Omental fat pad (tissue), 4 donors: ENCODE results near the gene ASIC1. TPM values are rescaled to one million over a fixed set of nuclear protein-coding genes. Genes with fewer than 3 reads are reported as not detected.

Experiments
- ATAC-seq: fragments of 150-250 bp; one replicate; pipeline ENCODE4 v1.9.1; 2016; ENCODE audit warnings: mild to moderate bottlenecking, moderate library complexity; ENCODE audit not compliant: low FRiP score
- DNase-seq: peaks from one replicate; pipeline ENCODE4 v3.0.0-alpha.2; 2019; ENCODE audit warnings: low spot score
- total RNA-seq, 4 donors: library from RNA; depleted of rRNA; stranded (reverse); fragments of >200 nt; gene quantifications; one replicate each; pipeline ENCODE4 v1.1.0, GENCODE V29; 2016
- TF ChIP-seq, protein P1 (sequence below), 3 donors: fragments of 450-650 bp; IDR thresholded peaks; one replicate each; pipeline ENCODE4 v1.5.1; 2016 to 2017; ENCODE audit warnings: antibody characterized with exemption in 3 of 3, mild to moderate bottlenecking in 3 of 3, moderate library complexity in 2 of 3

The ASIC1 gene
- total RNA-seq, 4 donors from 2014 or later: 0.69 to 3.8 (median 1.4) TPM

- TF ChIP-seq, protein P1, sequence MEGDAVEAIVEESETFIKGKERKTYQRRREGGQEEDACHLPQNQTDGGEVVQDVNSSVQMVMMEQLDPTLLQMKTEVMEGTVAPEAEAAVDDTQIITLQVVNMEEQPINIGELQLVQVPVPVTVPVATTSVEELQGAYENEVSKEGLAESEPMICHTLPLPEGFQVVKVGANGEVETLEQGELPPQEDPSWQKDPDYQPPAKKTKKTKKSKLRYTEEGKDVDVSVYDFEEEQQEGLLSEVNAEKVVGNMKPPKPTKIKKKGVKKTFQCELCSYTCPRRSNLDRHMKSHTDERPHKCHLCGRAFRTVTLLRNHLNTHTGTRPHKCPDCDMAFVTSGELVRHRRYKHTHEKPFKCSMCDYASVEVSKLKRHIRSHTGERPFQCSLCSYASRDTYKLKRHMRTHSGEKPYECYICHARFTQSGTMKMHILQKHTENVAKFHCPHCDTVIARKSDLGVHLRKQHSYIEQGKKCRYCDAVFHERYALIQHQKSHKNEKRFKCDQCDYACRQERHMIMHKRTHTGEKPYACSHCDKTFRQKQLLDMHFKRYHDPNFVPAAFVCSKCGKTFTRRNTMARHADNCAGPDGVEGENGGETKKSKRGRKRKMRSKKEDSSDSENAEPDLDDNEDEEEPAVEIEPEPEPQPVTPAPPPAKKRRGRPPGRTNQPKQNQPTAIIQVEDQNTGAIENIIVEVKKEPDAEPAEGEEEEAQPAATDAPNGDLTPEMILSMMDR (IDR thresholded peaks at IDR 0.05): peak in 2 of 3 donors; percentile 64 to 68
- DNase-seq (peak; percentile 64), ATAC-seq (peak; percentile 94)
Observed at GRCh38 chr12:50074936-50075807, 17.8 kb downstream of the ASIC1 start.

DNA sequence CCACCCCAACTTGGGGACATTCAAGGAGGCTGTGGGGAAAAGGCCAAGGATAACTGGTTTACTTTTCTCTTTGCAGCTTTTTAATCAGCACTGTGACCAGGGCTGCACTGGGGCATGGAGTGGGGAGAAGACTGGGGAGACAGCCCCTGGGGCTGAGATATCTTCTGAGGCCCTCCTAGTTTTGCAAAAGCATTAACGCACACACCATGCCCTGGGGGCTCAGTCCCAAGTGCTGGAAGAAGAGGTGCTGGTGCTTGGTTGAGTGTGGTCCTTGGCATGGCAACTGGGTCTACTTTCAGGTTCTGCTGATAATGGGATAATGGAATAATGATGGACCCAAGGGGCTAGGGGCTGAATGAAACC lies 18.4 kb downstream of the ASIC1 start:
- DNase-seq: no peak
- TF ChIP-seq, protein P1 (IDR thresholded peaks at IDR 0.05): no peak
- ATAC-seq: no peak

- TF ChIP-seq, protein P1 (IDR thresholded peaks at IDR 0.05): no peak
- DNase-seq: no peak
- no peak for ATAC-seq
Observed at GRCh38 chr12:50077099-50077498, 19.7 kb downstream of the ASIC1 start.

DNA sequence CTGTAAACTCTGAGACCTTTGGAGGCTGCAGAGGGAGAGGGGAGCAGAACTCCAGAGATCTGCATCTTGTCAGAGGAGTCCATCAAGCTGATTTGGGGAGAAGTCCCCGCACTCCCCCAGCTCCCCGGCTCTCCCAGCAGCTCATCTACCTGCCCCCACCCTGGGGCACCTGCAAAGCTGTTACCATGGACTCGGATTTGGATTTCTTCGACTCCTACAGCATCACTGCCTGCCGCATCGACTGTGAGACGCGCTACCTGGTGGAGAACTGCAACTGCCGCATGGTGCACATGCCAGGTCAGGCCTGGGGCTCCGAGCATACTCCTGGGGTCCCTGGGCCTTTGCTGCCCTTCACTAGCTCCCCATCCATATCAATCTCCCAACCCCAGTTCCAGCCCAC lies 20.9 kb downstream of the ASIC1 start:
- ATAC-seq: no peak
- TF ChIP-seq, protein P1 (IDR thresholded peaks at IDR 0.05): no peak

GRCh38 chr12:50079771-50080170 lies 22.4 kb downstream of the ASIC1 start:
- no peak for DNase-seq
- ATAC-seq: no peak
- TF ChIP-seq, protein P1 (IDR thresholded peaks at IDR 0.05): no peak

More for the DNA sequence above, 20.9 kb downstream of the ASIC1 start:
- no peak for DNase-seq

- ATAC-seq: no peak
Observed at GRCh38 chr12:50081096-50081808, 23.9 kb downstream of the ASIC1 start.

More at GRCh38 chr12:50081096-50081808, 23.9 kb downstream of the ASIC1 start:
- TF ChIP-seq, protein P1 (IDR thresholded peaks at IDR 0.05): no peak
- no peak for DNase-seq
